AG04450 (cell line): ENCODE data around the gene BMP3. TPM values are rescaled to one million over a fixed set of nuclear protein-coding genes. Genes with fewer than 3 reads are reported as not detected.

Experiments used
- CTCF ChIA-PET: fragments of 300-600, 350-600 bp; formaldehyde crosslinking; extraction: SDS; loops from one replicate; lab custom pipeline; 2022; ENCODE audit warnings: antibody characterized with exemption, inconsistent platforms; lab: Charles Lee
- POLR2A ChIA-PET: fragments of 350-600 bp; formaldehyde crosslinking; extraction: SDS; loops from one replicate; lab custom pipeline; 2021; ENCODE audit warnings: antibody characterized with exemption, inconsistent platforms; lab: Yijun Ruan, JAX
- DNase-seq: peaks from one replicate; pipeline ENCODE4 v3.0.0-alpha.2; 2011; ENCODE audit warnings: low read depth, low spot score
- H3K27ac ChIP-seq: one replicate; pipeline ENCODE4 v1.5.1; 2012; ENCODE audit warnings: low read depth, low read length, control low read depth
- H3K27me3 ChIP-seq: one replicate; pipeline ENCODE4 v1.6.0; 2012; ENCODE audit warnings: low read length; ENCODE audit not compliant: control insufficient read depth, insufficient read depth
- H3K4me3 ChIP-seq: 2 replicates; pipeline ENCODE4 v1.5.1; 2011; ENCODE audit warnings: mild to moderate bottlenecking, low read depth, low read length, control low read depth
- H3K9me3 ChIP-seq: 2 replicates; pipeline ENCODE4 v1.5.1; 2012; ENCODE audit warnings: low read length; ENCODE audit not compliant: control insufficient read depth, insufficient read depth
- CTCF ChIP-seq: IDR thresholded peaks from 2 replicates; pipeline ENCODE4 v1.5.1; 2011; ENCODE audit warnings: low read depth, low read length, control low read depth, inconsistent platforms
- polyA plus RNA-seq: library from polyadenylated mRNA; depleted of rRNA; stranded (reverse); fragments of >200 nt; gene quantifications from 2 replicates; pipeline ENCODE4 v1.2.3, GENCODE V29; 2011

Gene BMP3
- polyA plus RNA-seq, 1 experiment = 0.15 TPM

GRCh38 chr4:81062001-81062400 lies 31.5 kb downstream of the BMP3 start:
- ChIA-PET CTCF (interaction anchor here (0.7 kb wide), 1 partner anchor 314 kb away, joined by 3 read pairs; no protein-coding TSS in a partner anchor), POLR2A (no interaction called here)
- Histone ChIP-seq H3K9me3 (no peaks in the 10 kb centered on the region), H3K27ac (no peak overlapping the region), H3K4me3 (no peak overlapping the region), H3K27me3 (no peaks in the 10 kb centered on the region)
- peak; percentile 26 for DNase-seq
- TF ChIP-seq CTCF = no peak

GRCh38 chr4:81065446-81065845 lies 34.9 kb downstream of the BMP3 start:
- no peak for TF ChIP-seq CTCF
- no peaks in the 10 kb centered on the region for H3K27me3 ChIP-seq
- ChIA-PET CTCF (interaction anchor here (1.2 to 7.1 kb wide), 3 partner anchors 287 to 703 kb away, joined by 3 to 146 read pairs (median 5); no protein-coding TSS in a partner anchor), POLR2A (no interaction called here)
- DNase-seq = no peak
- H3K27ac ChIP-seq = no peak overlapping the region
- H3K4me3 ChIP-seq = no peak overlapping the region
- no peaks in the 10 kb centered on the region for H3K9me3 ChIP-seq

- no peak overlapping the region for H3K27ac ChIP-seq
- no peaks in the 10 kb centered on the region for H3K9me3 ChIP-seq
- CTCF ChIA-PET = interaction anchor here (0.6 to 7.1 kb wide), 53 partner anchors 9 to 707 kb away, joined by 3 to 146 read pairs (median 4); no protein-coding TSS in a partner anchor
- POLR2A ChIA-PET = interaction anchor here (1.1 kb wide), 1 partner anchor 145 kb away, joined by 4 read pairs; the partner anchor contains the start of gene PRKG2
- no peaks in the 10 kb centered on the region for H3K27me3 ChIP-seq
- DNase-seq = peak; percentile 86
- TF ChIP-seq CTCF = peak; percentile 96
- no peak overlapping the region for H3K4me3 ChIP-seq
Measured at GRCh38 chr4:81069706-81070331, 39.3 kb downstream of the BMP3 start.

- Histone ChIP-seq H3K9me3 (no peaks in the 10 kb centered on the region), H3K27ac (no peak overlapping the region), H3K4me3 (no peak overlapping the region), H3K27me3 (no peaks in the 10 kb centered on the region)
- CTCF ChIA-PET = interaction anchor here (1.0 to 7.1 kb wide), 25 partner anchors 8 to 708 kb away, joined by 3 to 146 read pairs (median 5); no protein-coding TSS in a partner anchor
- no peak for DNase-seq
- POLR2A ChIA-PET = no interaction called here
- no peak for TF ChIP-seq CTCF
Measured at GRCh38 chr4:81071013-81071412, 40.5 kb downstream of the BMP3 start.

GRCh38 chr4:81081156-81081555 lies 50.6 kb downstream of the BMP3 start:
- ChIA-PET CTCF (interaction anchor here (0.6 to 0.7 kb wide), 2 partner anchors 11 to 289 kb away, joined by 3 to 4 read pairs; no protein-coding TSS in a partner anchor), POLR2A (no interaction called here)
- no peaks in the 10 kb centered on the region for H3K27me3 ChIP-seq
- DNase-seq = no peak
- H3K27ac ChIP-seq = no peak overlapping the region
- no peak for TF ChIP-seq CTCF
- H3K4me3 ChIP-seq = no peak overlapping the region
- no peaks in the 10 kb centered on the region for H3K9me3 ChIP-seq
